Measurements from ENCODE around the gene KCNMA1. TPM values are rescaled to one million over a fixed set of nuclear protein-coding genes. Genes with fewer than 3 reads are reported as not detected.

The KCNMA1 gene
- total and polyA plus RNA-seq, 3 donors from 2014 or later = 13.6 to 36.1 (median 24.7) TPM

GRCh38 chr10:77593771-77594470 lies 43.7 kb downstream of the KCNMA1 start:
- no peaks in the 10 kb centered on the region for H3K4me1 ChIP-seq
- no peaks in the 10 kb centered on the region for H3K27me3 ChIP-seq
- H3K9me3 ChIP-seq = no peaks in the 10 kb centered on the region
- H3K4me3 ChIP-seq = no peak overlapping the region
- no peaks in the 10 kb centered on the region for H3K36me3 ChIP-seq (ENCODE audit: low read depth, missing control alignments)
- no peak overlapping the region for H3K27ac ChIP-seq
- TF ChIP-seq CTCF (IDR thresholded peaks at IDR 0.05) (no peak), POLR2A (IDR thresholded peaks at IDR 0.05) (no peak)
- intact Hi-C loops (cut with DNase I; ENCODE audit: low total_unique reads) = no loop called here
- no peak for DNase-seq
- WGBS, 2 donors = 88 to 95% methylated on average over 7 of the region's 7 CpGs

GRCh38 chr10:77592946-77593636 lies 44.5 kb downstream of the KCNMA1 start:
- H3K9me3 ChIP-seq = no peaks in the 10 kb centered on the region
- H3K27ac ChIP-seq = no peak overlapping the region
- no peaks in the 10 kb centered on the region for H3K36me3 ChIP-seq (ENCODE audit: low read depth, missing control alignments)
- intact Hi-C loops (cut with DNase I; ENCODE audit: low total_unique reads) = no loop called here
- DNase-seq = no peak
- 91 to 99% methylated on average over 5 of the region's 5 CpGs for WGBS, 2 donors
- no peaks in the 10 kb centered on the region for H3K4me1 ChIP-seq
- H3K27me3 ChIP-seq = no peaks in the 10 kb centered on the region
- TF ChIP-seq POLR2A (IDR thresholded peaks at IDR 0.05) (no peak), CTCF (IDR thresholded peaks at IDR 0.05) (no peak)
- H3K4me3 ChIP-seq = no peak overlapping the region

- no peaks in the 10 kb centered on the region for H3K27me3 ChIP-seq
- H3K4me3 ChIP-seq = no peak overlapping the region
- no peaks in the 10 kb centered on the region for H3K9me3 ChIP-seq
- 87 to 93% methylated on average over 4 of the region's 4 CpGs for WGBS, 2 donors
- DNase-seq = no peak
- no peak for TF ChIP-seq CTCF (IDR thresholded peaks at IDR 0.05)
- TF ChIP-seq POLR2A (IDR thresholded peaks at IDR 0.05) = no peak
- no peaks in the 10 kb centered on the region for H3K4me1 ChIP-seq
- no peaks in the 10 kb centered on the region for H3K36me3 ChIP-seq (ENCODE audit: low read depth, missing control alignments)
- intact Hi-C loops (cut with DNase I; ENCODE audit: low total_unique reads) = no loop called here
- no peak overlapping the region for H3K27ac ChIP-seq
These were observed 45.1 kb downstream of the KCNMA1 start for GRCh38 chr10:77592510-77592909.

GRCh38 chr10:77591238-77591880 lies 46.2 kb downstream of the KCNMA1 start:
- 76 to 89% methylated on average over 3 of the region's 3 CpGs for WGBS, 2 donors
- H3K27me3 ChIP-seq = no peaks in the 10 kb centered on the region
- TF ChIP-seq POLR2A (IDR thresholded peaks at IDR 0.05) (no peak), CTCF (IDR thresholded peaks at IDR 0.05) (no peak)
- no peak overlapping the region for H3K27ac ChIP-seq
- no peak for DNase-seq
- no peaks in the 10 kb centered on the region for H3K4me1 ChIP-seq
- intact Hi-C loops (cut with DNase I; ENCODE audit: low total_unique reads) = no loop called here
- H3K36me3 ChIP-seq (ENCODE audit: low read depth, missing control alignments) = no peaks in the 10 kb centered on the region
- H3K9me3 ChIP-seq = no peaks in the 10 kb centered on the region
- no peak overlapping the region for H3K4me3 ChIP-seq
